Neural cell (in vitro differentiated cells): ENCODE data around the gene MARK3.

ENCODE experiments used
- CTCF ChIP-seq: fragments of 450-650 bp; IDR thresholded peaks from 2 replicates; pipeline ENCODE4 v1.5.1; 2014; ENCODE audit warnings: antibody characterized with exemption, mild to moderate bottlenecking, moderate library complexity; ENCODE audit not compliant: poor library complexity, severe bottlenecking
- EP300 ChIP-seq: fragments of 450-650 bp; conservative IDR thresholded peaks from 2 replicates; pipeline ENCODE4 v1.6.1; 2014; ENCODE audit warnings: antibody characterized with exemption, mild to moderate bottlenecking, moderate library complexity; ENCODE audit not compliant: poor library complexity, severe bottlenecking
- EZH2 ChIP-seq: fragments of 200-600, 300-800 bp; shearing (Covaris generic), sonication (generic); IDR thresholded peaks from 2 replicates; pipeline ENCODE4 v1.6.1; 2014; ENCODE audit warnings: antibody characterized with exemption, low read length, borderline replicate concordance, mild to moderate bottlenecking; ENCODE audit not compliant: insufficient read depth, poor library complexity, severe bottlenecking
- MXI1 ChIP-seq: fragments of 450-650 bp; conservative IDR thresholded peaks from 2 replicates; pipeline ENCODE4 v1.6.1; 2014; ENCODE audit warnings: antibody characterized with exemption, mild to moderate bottlenecking; ENCODE audit not compliant: poor library complexity, severe bottlenecking
- POLR2AphosphoS5 ChIP-seq: IDR thresholded peaks from 2 replicates; pipeline ENCODE4 v1.6.1; 2012
- RAD21 ChIP-seq: fragments of 450-650 bp; conservative IDR thresholded peaks from 2 replicates; pipeline ENCODE4 v1.6.1; 2014; ENCODE audit warnings: antibody characterized with exemption, mild to moderate bottlenecking, moderate library complexity
- REST ChIP-seq: IDR thresholded peaks from 2 replicates; pipeline ENCODE4 v1.6.1; 2012; ENCODE audit warnings: borderline replicate concordance
- TAF1 ChIP-seq: IDR thresholded peaks from 2 replicates; pipeline ENCODE4 v1.6.1; 2012; ENCODE audit warnings: low read depth

GRCh38 chr14:103384450-103385151 is 614 bp upstream of the MARK3 start:
- TF ChIP-seq CTCF = no peak
- TF ChIP-seq MXI1 = no peak
- no peak for TF ChIP-seq RAD21
- no peak for TF ChIP-seq POLR2AphosphoS5
- TF ChIP-seq TAF1 = no peak
- TF ChIP-seq EZH2 = no peak
- no peak for TF ChIP-seq EP300
- TF ChIP-seq REST = no peak
